CD14-positive monocyte (primary cell): Measurements from ENCODE around the gene LCAT. TPM values are rescaled to one million over a fixed set of nuclear protein-coding genes. Genes with fewer than 3 reads are reported as not detected.

ENCODE experiments used
- DNase-seq, 3 donors: peaks; one replicate each; pipeline ENCODE4 v3.0.0-alpha.2; 2011 to 2022
- H2AFZ ChIP-seq: 2 replicates; pipeline ENCODE4 v1.6.0; 2012; ENCODE audit warnings: mild to moderate bottlenecking, low read depth, low read length, inconsistent platforms; ENCODE audit not compliant: insufficient read depth, poor library complexity, severe bottlenecking
- H3K27ac ChIP-seq, 2 donors: 1 replicate in 1 of 2; 2 replicates in 1 of 2; pipeline ENCODE4 v1.5.1; 2012 to 2013; ENCODE audit warnings: low read length in 2 of 2, control low read depth in 1 of 2, inconsistent platforms in 1 of 2, low read depth in 1 of 2, mild to moderate bottlenecking in 1 of 2
- H3K27me3 ChIP-seq, 2 donors: one replicate each; pipeline versions ENCODE4 v1.6.0 to v1.6.1; 2011 to 2013; ENCODE audit warnings: low read length in 2 of 2; ENCODE audit not compliant: control insufficient read depth in 2 of 2, insufficient read depth in 2 of 2
- H3K36me3 ChIP-seq, 2 donors: replicated peaks in 1 of 2; 1 replicate in 1 of 2; 2 replicates in 1 of 2; pipeline versions ENCODE4 v1.5.1 to v1.6.1; 2012 to 2013; ENCODE audit warnings: low read length in 2 of 2, control low read depth in 1 of 2, inconsistent platforms in 1 of 2, mild to moderate bottlenecking in 1 of 2; ENCODE audit not compliant: insufficient read depth in 2 of 2, control insufficient read depth in 1 of 2
- H3K4me1 ChIP-seq, 2 donors: 1 replicate in 1 of 2; 2 replicates in 1 of 2; pipeline versions ENCODE4 v1.5.1 to v1.6.1; 2012 to 2013; ENCODE audit warnings: low read length in 2 of 2, control low read depth in 1 of 2, inconsistent platforms in 1 of 2, mild to moderate bottlenecking in 1 of 2, moderate library complexity in 1 of 2; ENCODE audit not compliant: insufficient read depth in 2 of 2, control insufficient read depth in 1 of 2
- H3K4me2 ChIP-seq: replicated peaks from 2 replicates; pipeline ENCODE3; 2012; ENCODE audit warnings: low read length, moderate library complexity, mild to moderate bottlenecking; ENCODE audit not compliant: poor library complexity, severe bottlenecking; ENCODE audit errors: extremely low read depth
- H3K4me3 ChIP-seq, 3 experiments: fragments of 200-600 bp in 1 of 3; sonication (generic) in 1 of 3; replicated peaks in 1 of 3; 1 replicate in 2 of 3; 2 replicates in 1 of 3; pipeline ENCODE4 v1.5.1; 2011 to 2013; ENCODE audit warnings: low read length in 3 of 3, mild to moderate bottlenecking in 3 of 3, control low read depth in 2 of 3, low read depth in 2 of 3, inconsistent platforms in 1 of 3, moderate library complexity in 1 of 3
- H3K79me2 ChIP-seq: 2 replicates; pipeline ENCODE4 v1.6.0; 2012; ENCODE audit warnings: mild to moderate bottlenecking, control low read depth, inconsistent platforms, low read length, moderate library complexity; ENCODE audit not compliant: insufficient read depth
- H3K9ac ChIP-seq: 2 replicates; pipeline ENCODE4 v1.6.0; 2017; ENCODE audit warnings: low read length, mild to moderate bottlenecking; ENCODE audit not compliant: insufficient read depth, poor library complexity, severe bottlenecking
- H3K9me3 ChIP-seq, 2 donors: replicated peaks in 1 of 2; 1 replicate in 1 of 2; 2 replicates in 1 of 2; pipeline versions ENCODE4 v1.5.1 to v1.6.1; 2012 to 2013; ENCODE audit warnings: low read length in 2 of 2, control low read depth in 1 of 2; ENCODE audit not compliant: control insufficient read depth in 1 of 2, insufficient read depth in 1 of 2
- H4K20me1 ChIP-seq: 2 replicates; pipeline ENCODE4 v1.6.0; 2012; ENCODE audit warnings: mild to moderate bottlenecking, low read length, control low read depth, moderate library complexity; ENCODE audit not compliant: insufficient read depth
- H3K27ac Mint-ChIP-seq, 7 donors: one replicate each; pipeline ENCODE4 v1.8.0; 2020; ENCODE audit warnings: mild to moderate bottlenecking in 7 of 7, mixed read lengths in 7 of 7, moderate library complexity in 6 of 7, inconsistent platforms in 2 of 7
- H3K27me3 Mint-ChIP-seq, 3 donors: one replicate each; pipeline ENCODE4 v1.8.0; 2021 to 2022; ENCODE audit warnings: low read depth in 3 of 3, mild to moderate bottlenecking in 3 of 3, mixed read lengths in 3 of 3, moderate library complexity in 3 of 3, inconsistent platforms in 1 of 3
- H3K36me3 Mint-ChIP-seq, 2 donors: one replicate each; pipeline ENCODE4 v1.8.0; 2020; ENCODE audit warnings: mixed read lengths in 2 of 2, inconsistent platforms in 1 of 2, mild to moderate bottlenecking in 1 of 2
- H3K4me1 Mint-ChIP-seq: one replicate; pipeline ENCODE4 v1.8.0; 2020; ENCODE audit warnings: mild to moderate bottlenecking, mixed read lengths
- H3K4me3 Mint-ChIP-seq, 2 donors: one replicate each; pipeline ENCODE4 v1.8.0; 2020; ENCODE audit warnings: mild to moderate bottlenecking in 2 of 2, mixed read lengths in 2 of 2, moderate library complexity in 1 of 2
- H3K9me3 Mint-ChIP-seq, 7 donors: one replicate each; pipeline ENCODE4 v1.8.0; 2020 to 2022; ENCODE audit warnings: mixed read lengths in 7 of 7, mild to moderate bottlenecking in 6 of 7, moderate library complexity in 6 of 7, inconsistent platforms in 2 of 7
- WGBS: methylation state at CpG from one replicate; pipeline ENCODE4 v1.1.5; 2013; ENCODE audit warnings: missing lambda C conversion rate; ENCODE audit not compliant: insufficient coverage; 5-methylcytosine and 5-hydroxymethylcytosine counted together
- intact Hi-C, 2 donors: fragments of 100-400 bp; cut with micrococcal nuclease; formaldehyde crosslinking; loops; one replicate each; pipeline versions ENCODE4 v1.15.0 to v1.15.1; 2023
- polyA plus RNA-seq, 3 donors: library from polyadenylated mRNA; depleted of rRNA in 1 of 3; unstranded in 2 of 3; stranded (reverse) in 1 of 3; fragments of 300-500 nt in 2 of 3; fragments of >200 nt in 1 of 3; fragmentation: Illumina TruSeq in 2 of 3; gene quantifications; 1 replicate in 2 of 3; 2 replicates in 1 of 3; pipeline ENCODE4 v1.2.3, GENCODE V29; 2012 to 2021
- TF ChIP-seq, protein P1 (sequence below): fragments of 200-600 bp; IDR thresholded peaks from one replicate; pipeline ENCODE4 v1.8.0; 2022; ENCODE audit warnings: antibody characterized with exemption, mild to moderate bottlenecking

Gene LCAT
- polyA plus RNA-seq, 3 donors, result 0.17 to 16.2 TPM; not detected in 1

- peaks cover 50% of the 10 kb centered on the region for H3K79me2 ChIP-seq
- intact Hi-C loops, result loop anchor here in 1 of 2 donors (5.0 kb wide), 3 partner anchors 44 to 331 kb away; partner anchors contain the start of genes CTCF, PSMB10, RANBP10 and TSNAXIP1
- under 1% methylated on average over 88 of the region's 90 CpGs for WGBS
Measured at GRCh38 chr16:67892899-67893742, 50.8 kb downstream of the LCAT start, which contains the start of gene PSKH1. TSS of gene PSKH1 (plus strand) at chr16:67893254. CDS start at chr16:67908750, 15,496 bp downstream.

DNA sequence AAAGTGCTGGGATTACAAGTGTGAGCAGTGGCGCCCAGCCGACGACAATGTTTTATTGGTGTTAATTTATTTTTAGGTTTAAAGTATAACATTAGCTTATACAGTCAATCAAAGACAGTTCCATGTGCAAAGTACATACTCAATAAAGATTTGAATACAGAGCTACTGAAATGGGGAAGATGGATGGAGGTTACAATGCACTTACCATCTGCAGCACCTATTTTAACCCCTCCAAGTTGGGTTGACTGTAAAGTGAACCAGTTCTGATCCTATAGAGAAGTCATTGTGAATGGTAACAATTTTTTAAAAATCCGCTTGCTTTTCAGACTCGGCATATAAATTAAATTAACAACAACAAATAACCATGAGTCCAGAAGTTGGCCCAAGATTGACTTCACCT lies 51.5 kb downstream of the LCAT start:
- no CpG with 5 or more reads among the region's 5 CpGs for WGBS
- peak overlapping the region; percentile 66 to 93 (median 88) for H3K27ac Mint-ChIP-seq
- H3K4me3 Mint-ChIP-seq, result peak overlapping the region; percentile 79 to 84
- H3K36me3 Mint-ChIP-seq, result peaks cover 3 to 12% of the 10 kb centered on the region in 2 donors
- H3K36me3 ChIP-seq, result no peaks in the 10 kb centered on the region
- peak overlapping the region; percentile 61 for H2AFZ ChIP-seq
- peak overlapping the region; percentile 33 to 90 (median 58) for H3K4me3 ChIP-seq
- peak overlapping the region in 1 of 2 donors; percentile 97 for H3K27ac ChIP-seq
- no peaks in the 10 kb centered on the region for H3K9me3 ChIP-seq
- peak overlapping the region; percentile 91 for H3K4me2 ChIP-seq
- peak overlapping the region; percentile 99 for H3K9ac ChIP-seq
- peaks cover 14% of the 10 kb centered on the region for H4K20me1 ChIP-seq
- DNase-seq, result no peak
- no peaks in the 10 kb centered on the region for H3K9me3 Mint-ChIP-seq
- intact Hi-C loops, result loop anchor here in 1 of 2 donors (5.0 kb wide), 3 partner anchors 45 to 330 kb away; partner anchors contain the start of genes CTCF, PSMB10, RANBP10 and TSNAXIP1
- TF ChIP-seq, protein P1, sequence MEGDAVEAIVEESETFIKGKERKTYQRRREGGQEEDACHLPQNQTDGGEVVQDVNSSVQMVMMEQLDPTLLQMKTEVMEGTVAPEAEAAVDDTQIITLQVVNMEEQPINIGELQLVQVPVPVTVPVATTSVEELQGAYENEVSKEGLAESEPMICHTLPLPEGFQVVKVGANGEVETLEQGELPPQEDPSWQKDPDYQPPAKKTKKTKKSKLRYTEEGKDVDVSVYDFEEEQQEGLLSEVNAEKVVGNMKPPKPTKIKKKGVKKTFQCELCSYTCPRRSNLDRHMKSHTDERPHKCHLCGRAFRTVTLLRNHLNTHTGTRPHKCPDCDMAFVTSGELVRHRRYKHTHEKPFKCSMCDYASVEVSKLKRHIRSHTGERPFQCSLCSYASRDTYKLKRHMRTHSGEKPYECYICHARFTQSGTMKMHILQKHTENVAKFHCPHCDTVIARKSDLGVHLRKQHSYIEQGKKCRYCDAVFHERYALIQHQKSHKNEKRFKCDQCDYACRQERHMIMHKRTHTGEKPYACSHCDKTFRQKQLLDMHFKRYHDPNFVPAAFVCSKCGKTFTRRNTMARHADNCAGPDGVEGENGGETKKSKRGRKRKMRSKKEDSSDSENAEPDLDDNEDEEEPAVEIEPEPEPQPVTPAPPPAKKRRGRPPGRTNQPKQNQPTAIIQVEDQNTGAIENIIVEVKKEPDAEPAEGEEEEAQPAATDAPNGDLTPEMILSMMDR, result no peak
- no peaks in the 10 kb centered on the region for H3K27me3 Mint-ChIP-seq
- H3K4me1 ChIP-seq, result peaks cover 18 to 21% of the 10 kb centered on the region in 2 donors
- H3K4me1 Mint-ChIP-seq, result peaks cover 24% of the 10 kb centered on the region
- H3K79me2 ChIP-seq, result peaks cover 42% of the 10 kb centered on the region
- H3K27me3 ChIP-seq, result no peaks in the 10 kb centered on the region

More at GRCh38 chr16:67892899-67893742, 50.8 kb downstream of the LCAT start, which contains the start of gene PSKH1:
- Histone ChIP-seq H3K27me3 (no peaks in the 10 kb centered on the region), H3K36me3 (no peaks in the 10 kb centered on the region), H3K9me3 (no peaks in the 10 kb centered on the region), H2AFZ (peak within 1 kb of the TSS; percentile 91), H3K4me2 (peak within 1 kb of the TSS; percentile 91), H3K4me3 (peak within 1 kb of the TSS; percentile 58 to 91 (median 90)), H4K20me1 (peaks cover 21% of the 10 kb centered on the region), H3K4me1 (peaks cover 18 to 21% of the 10 kb centered on the region in 2 donors), H3K27ac (peak within 1 kb of the TSS; percentile 89 to 97), H3K9ac (peak within 1 kb of the TSS; percentile 99)
- Mint-ChIP-seq H3K4me3 (peak within 1 kb of the TSS; percentile 89 to 95), H3K9me3 (no peaks in the 10 kb centered on the region), H3K36me3 (peaks cover 5 to 15% of the 10 kb centered on the region in 2 donors), H3K27me3 (no peaks in the 10 kb centered on the region), H3K4me1 (peaks cover 24% of the 10 kb centered on the region), H3K27ac (peak within 1 kb of the TSS; percentile 93 to 98 (median 95))
- TF ChIP-seq, protein P1, result no peak
- DNase-seq, result peak; percentile 92 to 94 (median 93)
